GM19099 (cell line): ENCODE data around the gene NAALAD2.

Experiments
- POLR2A ChIP-seq: IDR thresholded peaks from 3 replicates; pipeline ENCODE4 v1.6.1; 2011; ENCODE audit warnings: low read depth; ENCODE audit not compliant: insufficient read length; ENCODE audit errors: extremely low read depth

NAALAD2 gene

DNA sequence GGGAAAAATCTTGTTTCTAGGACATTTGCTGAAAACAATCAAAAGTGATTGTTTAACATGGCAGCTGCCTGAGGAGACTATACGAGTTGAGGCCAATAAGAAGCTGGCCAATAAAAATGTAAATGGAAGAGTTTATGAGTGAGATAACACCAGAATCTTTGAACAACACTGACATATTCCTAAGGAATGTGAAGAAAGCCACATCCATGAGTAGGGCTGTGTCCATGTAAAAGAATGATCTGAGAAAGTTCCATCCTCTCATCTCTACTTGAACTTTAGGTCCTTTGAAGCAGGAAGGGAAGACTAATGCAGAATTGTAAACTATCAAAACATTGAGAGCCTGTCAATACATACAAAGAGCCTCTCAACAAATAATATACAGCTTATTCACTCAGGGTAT lies 95.3 kb downstream of the NAALAD2 start:
- no peak for TF ChIP-seq POLR2A

GRCh38 chr11:90234977-90235376 lies 100.5 kb downstream of the NAALAD2 start:
- TF ChIP-seq POLR2A = no peak

GRCh38 chr11:90235526-90235925 lies 101.1 kb downstream of the NAALAD2 start:
- no peak for TF ChIP-seq POLR2A

GRCh38 chr11:90237004-90237403 lies 102.5 kb downstream of the NAALAD2 start:
- no peak for TF ChIP-seq POLR2A

GRCh38 chr11:90241414-90241813 lies 107.0 kb downstream of the NAALAD2 start:
- TF ChIP-seq POLR2A = no peak
